Astrocyte (in vitro differentiated cells and primary cell): Measurements from ENCODE around the gene JMJD6.

Source experiments
- CTCF ChIP-seq: IDR thresholded peaks from 2 replicates; pipeline ENCODE4 v1.5.1; 2011; ENCODE audit warnings: low read depth, mild to moderate bottlenecking, inconsistent platforms, low read length, moderate library complexity; ENCODE audit not compliant: insufficient read depth
- EZH2 ChIP-seq: IDR thresholded peaks from 2 replicates; pipeline ENCODE4 v1.6.1; 2012; ENCODE audit warnings: mild to moderate bottlenecking, low read length, inconsistent platforms; ENCODE audit not compliant: insufficient read depth

- TF ChIP-seq CTCF (no peak), EZH2 (no peak)
Observed at GRCh38 chr17:76683011-76683755, 43.2 kb downstream of the JMJD6 start.
